Measurements from ENCODE around the gene PRR5L.

- TF ChIP-seq CTCF (IDR thresholded peaks at IDR 0.05) = no peak
- TF ChIP-seq ZFX (IDR thresholded peaks at IDR 0.05; ENCODE audit: borderline replicate concordance) = no peak
Measured at GRCh38 chr11:36254713-36255112, 41.4 kb upstream of the PRR5L start.

Data from 22Rv1 (cell line).